GM12874 (cell line): ENCODE measurements around the gene TNFSF10.

ENCODE experiments used
- TF ChIP-seq, protein P1 (sequence below): IDR thresholded peaks from 2 replicates; pipeline ENCODE4 v1.5.1; 2011; ENCODE audit warnings: low read depth, mild to moderate bottlenecking, control low read depth, low read length, moderate library complexity; ENCODE audit not compliant: insufficient read depth

TNFSF10 gene

DNA sequence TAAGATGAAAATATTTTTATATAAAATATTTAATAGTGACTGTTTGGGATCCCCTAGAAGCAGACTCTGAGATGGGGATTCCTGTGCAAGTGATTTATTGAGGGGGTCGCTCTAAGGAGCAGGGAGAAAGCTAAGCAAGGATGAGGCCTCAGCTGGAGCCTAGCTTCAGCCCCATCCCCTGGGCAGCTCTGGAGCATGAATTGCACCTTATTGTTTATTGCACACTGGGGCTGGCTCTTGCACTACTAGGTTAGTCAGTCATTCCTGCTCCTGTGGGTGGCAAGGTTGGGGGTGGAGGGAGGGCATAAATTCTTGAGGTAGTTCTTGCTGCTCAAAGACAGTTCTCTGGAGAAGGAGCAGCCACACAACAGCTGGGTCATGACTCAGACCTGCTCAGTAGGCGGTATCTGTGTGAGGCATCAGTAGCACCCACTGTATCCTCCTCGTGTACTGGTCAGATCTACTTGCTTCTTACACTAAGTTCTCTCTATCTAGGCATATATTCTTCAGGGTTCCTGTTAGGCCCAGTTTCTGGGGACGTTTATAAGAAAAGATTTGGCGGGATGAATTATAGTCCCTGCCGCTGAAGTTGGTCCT is 27.2 kb upstream of the TNFSF10 start:
- TF ChIP-seq, protein P1, sequence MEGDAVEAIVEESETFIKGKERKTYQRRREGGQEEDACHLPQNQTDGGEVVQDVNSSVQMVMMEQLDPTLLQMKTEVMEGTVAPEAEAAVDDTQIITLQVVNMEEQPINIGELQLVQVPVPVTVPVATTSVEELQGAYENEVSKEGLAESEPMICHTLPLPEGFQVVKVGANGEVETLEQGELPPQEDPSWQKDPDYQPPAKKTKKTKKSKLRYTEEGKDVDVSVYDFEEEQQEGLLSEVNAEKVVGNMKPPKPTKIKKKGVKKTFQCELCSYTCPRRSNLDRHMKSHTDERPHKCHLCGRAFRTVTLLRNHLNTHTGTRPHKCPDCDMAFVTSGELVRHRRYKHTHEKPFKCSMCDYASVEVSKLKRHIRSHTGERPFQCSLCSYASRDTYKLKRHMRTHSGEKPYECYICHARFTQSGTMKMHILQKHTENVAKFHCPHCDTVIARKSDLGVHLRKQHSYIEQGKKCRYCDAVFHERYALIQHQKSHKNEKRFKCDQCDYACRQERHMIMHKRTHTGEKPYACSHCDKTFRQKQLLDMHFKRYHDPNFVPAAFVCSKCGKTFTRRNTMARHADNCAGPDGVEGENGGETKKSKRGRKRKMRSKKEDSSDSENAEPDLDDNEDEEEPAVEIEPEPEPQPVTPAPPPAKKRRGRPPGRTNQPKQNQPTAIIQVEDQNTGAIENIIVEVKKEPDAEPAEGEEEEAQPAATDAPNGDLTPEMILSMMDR = no peak

GRCh38 chr3:172549144-172549543 is 25.9 kb upstream of the TNFSF10 start:
- TF ChIP-seq, protein P1 = no peak

DNA sequence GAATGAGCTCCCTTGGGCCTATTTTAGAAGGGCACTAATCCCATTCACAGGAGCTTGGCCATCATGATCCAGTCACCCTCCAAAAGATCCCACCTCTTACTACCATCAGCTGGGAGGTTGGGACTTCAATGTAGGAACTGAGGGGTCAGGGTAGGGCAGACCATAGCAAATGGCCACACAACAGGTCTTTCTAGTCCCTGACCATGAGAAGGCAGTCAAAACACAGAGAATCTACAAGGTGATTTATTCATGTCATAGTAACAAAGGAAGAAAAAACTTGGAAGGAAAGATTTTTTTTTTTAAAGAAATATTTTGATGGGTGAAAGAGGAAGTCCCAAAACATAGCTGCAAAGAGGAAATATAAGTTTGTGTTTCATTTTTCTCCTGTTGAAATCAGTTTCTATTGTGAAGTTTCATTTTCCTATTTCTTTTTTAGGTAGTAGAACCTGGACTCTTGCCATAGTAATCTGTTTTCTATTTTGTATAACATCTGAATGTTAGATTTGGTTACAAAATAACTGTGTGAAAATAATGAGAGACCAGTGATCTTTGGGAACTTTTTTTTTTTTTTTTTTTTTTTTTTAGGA is 23.5 kb upstream of the TNFSF10 start:
- TF ChIP-seq, protein P1 = no peak

DNA sequence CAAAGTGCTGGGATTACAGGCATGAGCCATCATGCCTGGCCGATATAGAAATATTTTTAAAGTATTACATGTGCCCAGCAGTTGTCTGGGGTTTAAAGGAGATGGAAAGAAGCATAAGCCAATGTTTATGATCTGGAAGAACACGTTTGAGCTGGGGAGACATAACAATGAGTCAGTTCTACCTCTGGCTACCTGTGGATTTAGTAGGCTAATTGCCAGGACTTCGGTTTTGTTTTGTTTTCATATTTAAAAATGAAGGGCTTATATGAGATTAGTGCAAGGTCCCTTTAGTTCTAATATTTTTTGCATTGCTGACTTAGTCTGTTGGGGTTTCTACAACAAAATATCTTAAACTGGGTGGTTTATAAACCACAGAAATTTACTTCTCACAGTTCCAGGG is 22.9 kb upstream of the TNFSF10 start:
- TF ChIP-seq, protein P1 = no peak

DNA sequence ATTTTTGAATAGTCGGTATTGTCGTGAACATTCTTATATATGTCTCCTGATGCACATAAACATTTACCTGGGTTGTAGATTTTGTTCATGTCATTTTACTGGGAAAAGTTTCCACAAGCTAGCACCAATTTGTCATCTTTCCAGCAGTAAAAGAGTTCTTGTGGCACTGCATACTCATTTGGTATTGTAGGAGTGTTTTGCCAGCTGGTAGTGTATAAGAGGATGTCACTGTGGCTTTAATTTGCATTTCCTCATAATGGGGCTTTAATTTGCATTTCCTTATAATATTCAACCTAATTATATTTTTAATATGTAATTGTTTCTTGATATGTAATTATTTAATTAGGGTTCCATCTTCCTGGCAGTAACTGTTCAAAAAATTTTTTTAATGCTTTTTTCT is 21.2 kb upstream of the TNFSF10 start:
- TF ChIP-seq, protein P1 = no peak

DNA sequence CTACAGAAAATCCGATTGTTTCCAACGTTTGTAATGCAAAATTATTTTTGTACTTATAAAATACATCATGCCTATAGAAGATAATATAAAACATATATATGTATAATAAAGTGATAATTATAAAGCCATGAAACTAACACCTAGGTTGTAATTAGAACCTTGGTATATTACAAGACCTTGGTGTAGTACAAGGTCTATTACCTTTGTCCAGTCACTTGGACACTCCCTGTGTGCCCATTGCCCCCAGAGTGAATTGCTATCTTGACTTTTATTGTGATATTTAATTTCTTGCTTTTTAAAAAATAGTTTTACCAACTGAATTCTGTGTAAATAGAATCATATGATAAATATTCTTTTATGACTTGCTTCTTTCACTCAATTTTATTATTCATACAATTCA is 20.7 kb upstream of the TNFSF10 start:
- TF ChIP-seq, protein P1 = no peak

DNA sequence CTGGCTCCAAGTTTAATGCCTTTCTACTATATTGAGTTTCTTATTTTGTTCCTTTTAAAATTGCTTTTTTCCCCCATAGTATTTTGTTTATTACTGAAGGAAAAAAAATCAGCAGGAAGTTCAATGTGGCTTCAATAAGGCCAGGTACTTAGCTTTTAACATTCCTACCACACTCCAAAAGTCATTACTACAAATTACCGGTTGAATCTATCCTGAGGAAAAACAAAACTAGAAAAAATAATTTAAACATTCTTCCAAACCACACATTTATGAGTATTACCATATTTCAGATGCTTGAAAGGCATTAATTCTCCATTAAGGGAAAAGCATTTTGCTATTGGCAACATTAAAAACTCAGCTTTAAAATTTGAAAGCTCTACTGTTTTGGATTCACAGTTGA is 20.2 kb upstream of the TNFSF10 start:
- TF ChIP-seq, protein P1 = no peak
